B cell (primary cell): ENCODE data around the gene BNC2. TPM values are rescaled to one million over a fixed set of nuclear protein-coding genes. Genes with fewer than 3 reads are reported as not detected.

ENCODE experiments used
- ATAC-seq: fragments of 200-7000 bp; cut with Tn5 transposase; one replicate; pipeline ENCODE4 v1.10.0; 2021; ENCODE audit warnings: low read depth, mild to moderate bottlenecking, moderate number of reproducible peaks, moderate library complexity
- CTCF ChIA-PET: fragments of 350-600 bp; sonication (Branson Sonifier 250); formaldehyde crosslinking; loops from one replicate; lab custom pipeline; 2021; ENCODE audit warnings: antibody characterized with exemption, inconsistent platforms; lab: Charles Lee
- POLR2A ChIA-PET: fragments of 350-600 bp; sonication (Branson Sonifier 250); formaldehyde crosslinking; loops from one replicate; lab custom pipeline; 2021; ENCODE audit warnings: antibody characterized with exemption; lab: Charles Lee
- DNase-seq: peaks from one replicate; pipeline ENCODE4 v3.0.0; 2013
- H2AFZ ChIP-seq: 2 replicates; pipeline ENCODE4 v1.6.1; 2012; ENCODE audit warnings: mild to moderate bottlenecking, low read depth, low read length; ENCODE audit not compliant: insufficient read depth, poor library complexity, severe bottlenecking
- H3K27ac ChIP-seq, 2 donors: 1 replicate in 1 of 2; 2 replicates in 1 of 2; pipeline ENCODE4 v1.5.1; 2012 to 2013; ENCODE audit warnings: low read length in 2 of 2, mild to moderate bottlenecking in 2 of 2, moderate library complexity in 1 of 2
- H3K27me3 ChIP-seq, 4 experiments: fragments of 200-600 bp in 1 of 4; sonication (generic) in 1 of 4; replicated peaks in 1 of 4; 1 replicate in 2 of 4; 2 replicates in 2 of 4; pipeline versions ENCODE4 v1.6.1 to v1.7.0; 2013 to 2016; ENCODE audit warnings: low read length in 3 of 4, mild to moderate bottlenecking in 2 of 4, mixed read lengths in 1 of 4, moderate library complexity in 1 of 4; ENCODE audit not compliant: insufficient read depth in 4 of 4, control insufficient read depth in 3 of 4; ENCODE audit errors: control extremely low read depth in 1 of 4
- H3K36me3 ChIP-seq, 2 experiments: replicated peaks in 1 of 2; 1 replicate in 1 of 2; 2 replicates in 1 of 2; pipeline versions ENCODE4 v1.6.1 to v1.7.1; 2013; ENCODE audit warnings: low read length in 1 of 2; ENCODE audit not compliant: insufficient read depth in 2 of 2, control insufficient read depth in 1 of 2; ENCODE audit errors: control extremely low read depth in 1 of 2, extremely low read depth in 1 of 2
- H3K4me1 ChIP-seq, 2 donors: fragments of 200-600 bp in 1 of 2; sonication (generic) in 1 of 2; 1 replicate in 1 of 2; 2 replicates in 1 of 2; pipeline versions ENCODE4 v1.5.1 to v1.6.1; 2013 to 2017; ENCODE audit warnings: low read length in 2 of 2; ENCODE audit not compliant: control insufficient read depth in 2 of 2, insufficient read depth in 2 of 2
- H3K4me2 ChIP-seq: replicated peaks from 2 replicates; pipeline ENCODE3; 2012; ENCODE audit warnings: mild to moderate bottlenecking, low read depth, low read length; ENCODE audit not compliant: poor library complexity, severe bottlenecking
- H3K4me3 ChIP-seq, 5 experiments: fragments of 200-600 bp in 1 of 5; sonication (generic) in 1 of 5; 1 replicate in 3 of 5; 2 replicates in 2 of 5; pipeline versions ENCODE4 v1.5.1 to v1.7.0; 2011 to 2016; ENCODE audit warnings: low read length in 4 of 5, mild to moderate bottlenecking in 4 of 5, low read depth in 2 of 5, control low read depth in 1 of 5, moderate library complexity in 1 of 5; ENCODE audit not compliant: insufficient read depth in 1 of 5; ENCODE audit errors: control extremely low read depth in 1 of 5, extremely low read depth in 1 of 5
- H3K79me2 ChIP-seq: fragments of 200-600 bp; sonication (generic); one replicate; pipeline ENCODE4 v1.6.0; 2016; ENCODE audit warnings: low read length; ENCODE audit not compliant: control insufficient read depth, insufficient read depth
- H3K9ac ChIP-seq: fragments of 200-600 bp; sonication (generic); 2 replicates; pipeline ENCODE4 v1.6.1; 2017; ENCODE audit warnings: mild to moderate bottlenecking, low read length, moderate library complexity
- H3K9me3 ChIP-seq, 3 donors: one replicate each; pipeline versions ENCODE4 v1.6.1 to v1.7.1; 2013; ENCODE audit warnings: low read length in 2 of 3; ENCODE audit not compliant: control insufficient read depth in 2 of 3, insufficient read depth in 1 of 3; ENCODE audit errors: control extremely low read depth in 1 of 3
- H4K20me1 ChIP-seq: 2 replicates; pipeline ENCODE4 v1.6.0; 2012; ENCODE audit warnings: mild to moderate bottlenecking, low read length; ENCODE audit not compliant: insufficient read depth, control insufficient read depth, poor library complexity, severe bottlenecking
- H3K27ac Mint-ChIP-seq: one replicate; pipeline ENCODE4 v1.8.0; 2021; ENCODE audit warnings: mixed read lengths
- H3K27me3 Mint-ChIP-seq: one replicate; pipeline ENCODE4 v1.8.0; 2021; ENCODE audit warnings: mixed read lengths
- H3K4me1 Mint-ChIP-seq: one replicate; pipeline ENCODE4 v1.8.0; 2021; ENCODE audit warnings: mixed read lengths
- H3K4me3 Mint-ChIP-seq: one replicate; pipeline ENCODE4 v1.8.0; 2021; ENCODE audit warnings: mixed read lengths
- H3K9me3 Mint-ChIP-seq: one replicate; pipeline ENCODE4 v1.8.0; 2022; ENCODE audit warnings: mixed read lengths; ENCODE audit not compliant: insufficient read depth
- EZH2 ChIP-seq: IDR thresholded peaks from 2 replicates; pipeline ENCODE4 v1.6.1; 2012; ENCODE audit warnings: borderline replicate concordance, low read depth, mild to moderate bottlenecking, moderate library complexity, low read length; ENCODE audit not compliant: insufficient read depth, poor library complexity, severe bottlenecking
- WGBS: methylation state at CpG from one replicate; pipeline ENCODE4 v1.1.5; 2013; ENCODE audit warnings: missing lambda C conversion rate; ENCODE audit not compliant: insufficient coverage; 5-methylcytosine and 5-hydroxymethylcytosine counted together
- intact Hi-C: fragments of 100-400 bp; cut with micrococcal nuclease; formaldehyde crosslinking; loops from one replicate; pipeline ENCODE4 v1.10.0; 2022
- polyA plus RNA-seq: library from polyadenylated mRNA; depleted of rRNA; stranded (reverse); fragments of >200 nt; gene quantifications from 2 replicates; pipeline ENCODE4 v1.2.3, GENCODE V29; 2012
- total RNA-seq, 2 donors: library from RNA; stranded (reverse); fragments of 120-200 nt in 1 of 2; gene quantifications; 1 replicate in 1 of 2; 2 replicates in 1 of 2; pipeline versions ENCODE4 v1.2.3 to v1.2.4, GENCODE V29; 2013 to 2022
- TF ChIP-seq, protein P1 (sequence below): fragments of 200-600 bp; IDR thresholded peaks from one replicate; pipeline ENCODE4 v1.8.0; 2022; ENCODE audit warnings: antibody characterized with exemption, mild to moderate bottlenecking

BNC2 gene
- total and polyA plus RNA-seq, 2 donors (not counting 1 experiment from before 2014, with no cell fraction given) = 0.01 TPM; not detected in 1

DNA sequence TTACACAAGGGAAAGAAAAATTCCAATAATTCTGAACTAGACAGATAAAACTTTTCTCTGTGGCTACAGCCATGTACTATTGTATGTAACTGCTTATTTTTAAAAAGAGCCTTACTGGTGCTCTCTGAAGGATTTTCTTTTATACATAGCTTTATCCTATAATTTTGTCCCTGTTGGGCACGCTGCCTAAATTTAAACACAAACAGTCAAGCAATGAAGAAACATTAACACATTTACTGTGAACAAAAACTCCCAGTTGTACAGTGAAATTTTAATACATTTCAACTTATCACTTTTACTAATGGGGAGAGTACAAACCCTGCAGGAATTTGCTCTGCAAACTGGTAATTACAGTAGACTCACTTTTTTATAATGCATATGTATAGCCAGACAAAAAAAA, 273.3 kb downstream of the BNC2 start:
- Mint-ChIP-seq H3K9me3 (no peaks in the 10 kb centered on the region), H3K4me3 (no peak overlapping the region), H3K27me3 (no peaks in the 10 kb centered on the region), H3K27ac (no peak overlapping the region), H3K4me1 (no peaks in the 10 kb centered on the region)
- Histone ChIP-seq H3K27me3 (no peaks in the 10 kb centered on the region), H2AFZ (no peak overlapping the region), H3K4me2 (no peak overlapping the region), H3K4me3 (no peak overlapping the region), H4K20me1 (no peaks in the 10 kb centered on the region), H3K27ac (no peak overlapping the region), H3K36me3 (no peaks in the 10 kb centered on the region), H3K9me3 (peaks cover 0 to 4% (median 0%) of the 10 kb centered on the region in 3 donors), H3K79me2 (no peaks in the 10 kb centered on the region), H3K4me1 (no peaks in the 10 kb centered on the region), H3K9ac (no peak overlapping the region)
- ChIA-PET POLR2A (no interaction called here), CTCF (no interaction called here)
- intact Hi-C loops = no loop called here
- ATAC-seq (no peak), DNase-seq (no peak)
- no peak for TF ChIP-seq EZH2
- TF ChIP-seq, protein P1, sequence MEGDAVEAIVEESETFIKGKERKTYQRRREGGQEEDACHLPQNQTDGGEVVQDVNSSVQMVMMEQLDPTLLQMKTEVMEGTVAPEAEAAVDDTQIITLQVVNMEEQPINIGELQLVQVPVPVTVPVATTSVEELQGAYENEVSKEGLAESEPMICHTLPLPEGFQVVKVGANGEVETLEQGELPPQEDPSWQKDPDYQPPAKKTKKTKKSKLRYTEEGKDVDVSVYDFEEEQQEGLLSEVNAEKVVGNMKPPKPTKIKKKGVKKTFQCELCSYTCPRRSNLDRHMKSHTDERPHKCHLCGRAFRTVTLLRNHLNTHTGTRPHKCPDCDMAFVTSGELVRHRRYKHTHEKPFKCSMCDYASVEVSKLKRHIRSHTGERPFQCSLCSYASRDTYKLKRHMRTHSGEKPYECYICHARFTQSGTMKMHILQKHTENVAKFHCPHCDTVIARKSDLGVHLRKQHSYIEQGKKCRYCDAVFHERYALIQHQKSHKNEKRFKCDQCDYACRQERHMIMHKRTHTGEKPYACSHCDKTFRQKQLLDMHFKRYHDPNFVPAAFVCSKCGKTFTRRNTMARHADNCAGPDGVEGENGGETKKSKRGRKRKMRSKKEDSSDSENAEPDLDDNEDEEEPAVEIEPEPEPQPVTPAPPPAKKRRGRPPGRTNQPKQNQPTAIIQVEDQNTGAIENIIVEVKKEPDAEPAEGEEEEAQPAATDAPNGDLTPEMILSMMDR = no peak
- WGBS = no CpG with 5 or more reads among the region's 1 CpG

- H3K27ac ChIP-seq = no peak overlapping the region
- H3K4me1 ChIP-seq = no peaks in the 10 kb centered on the region
- ChIA-PET POLR2A (no interaction called here), CTCF (no interaction called here)
- H3K9me3 Mint-ChIP-seq = no peaks in the 10 kb centered on the region
- H3K27ac Mint-ChIP-seq = no peak overlapping the region
- no peaks in the 10 kb centered on the region for H3K4me1 Mint-ChIP-seq
- H2AFZ ChIP-seq = no peak overlapping the region
- intact Hi-C loops = no loop called here
- no peak overlapping the region for H3K4me3 ChIP-seq
- TF ChIP-seq, protein P1 = no peak
- TF ChIP-seq EZH2 = no peak
- DNase-seq (no peak), ATAC-seq (no peak)
- no peaks in the 10 kb centered on the region for H4K20me1 ChIP-seq
- H3K4me2 ChIP-seq = no peak overlapping the region
- H3K4me3 Mint-ChIP-seq = no peak overlapping the region
- no peaks in the 10 kb centered on the region for H3K79me2 ChIP-seq
- H3K27me3 ChIP-seq = no peaks in the 10 kb centered on the region
- H3K9me3 ChIP-seq = peaks cover 0 to 4% (median 0%) of the 10 kb centered on the region in 3 donors
- no peaks in the 10 kb centered on the region for H3K27me3 Mint-ChIP-seq
- no peaks in the 10 kb centered on the region for H3K36me3 ChIP-seq
- 90% methylated on average over 2 of the region's 2 CpGs for WGBS
- no peak overlapping the region for H3K9ac ChIP-seq
These were observed 275.2 kb downstream of the BNC2 start for GRCh38 chr9:16595227-16595626.
